ENCODE results near the gene CYP26A1.

Gene CYP26A1

DNA sequence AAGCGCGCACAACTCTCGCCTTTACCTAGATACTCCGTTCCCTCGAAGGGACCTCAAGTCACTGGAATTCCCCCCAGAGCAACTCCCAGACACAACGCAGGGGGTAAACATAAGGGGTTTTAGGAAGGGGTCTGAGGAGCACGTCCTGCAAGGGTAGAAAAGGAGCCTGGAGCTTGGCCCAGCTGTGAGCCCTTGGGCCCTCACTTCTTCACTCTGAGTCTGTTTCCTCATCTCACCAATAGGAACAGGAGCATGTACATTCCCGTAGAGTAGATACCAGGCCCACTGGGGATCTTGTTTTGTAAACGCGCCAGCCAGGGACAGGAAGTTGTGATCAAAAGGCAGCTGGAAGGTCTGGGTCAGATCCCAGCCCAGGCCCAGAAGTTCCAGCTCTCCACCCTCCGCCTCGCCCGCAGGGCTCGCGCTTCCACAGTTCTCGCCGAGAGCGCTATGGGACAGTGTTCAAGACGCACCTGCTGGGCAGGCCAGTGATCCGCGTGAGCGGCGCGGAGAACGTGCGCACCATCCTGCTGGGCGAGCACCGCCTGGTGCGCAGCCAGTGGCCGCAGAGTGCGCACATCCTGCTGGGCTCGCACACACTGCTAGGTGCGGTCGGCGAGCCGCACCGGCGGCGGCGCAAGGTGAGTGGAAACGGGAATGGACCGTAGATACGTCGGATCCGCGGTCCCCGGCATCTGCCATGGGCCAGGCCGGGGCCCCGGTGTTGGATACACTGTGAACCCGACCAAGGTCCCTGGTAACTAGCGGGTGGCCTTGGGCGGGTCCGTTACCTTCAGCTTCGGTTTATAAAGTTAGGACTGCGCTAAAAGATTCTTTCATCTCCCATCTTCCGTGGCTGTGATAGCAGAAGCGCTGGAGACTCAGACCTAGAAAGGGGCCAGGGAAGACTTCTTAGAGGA is 11.8 kb upstream of the CYP26A1 start:
- H3K27me3 ChIP-seq = peaks cover 0 to 74% of the 10 kb centered on the region in 2 donors
- H3K4me1 ChIP-seq = peaks cover 0 to 44% (median 31%) of the 10 kb centered on the region in 4 donors
- DNase-seq = no peak
- TF ChIP-seq, protein P1, sequence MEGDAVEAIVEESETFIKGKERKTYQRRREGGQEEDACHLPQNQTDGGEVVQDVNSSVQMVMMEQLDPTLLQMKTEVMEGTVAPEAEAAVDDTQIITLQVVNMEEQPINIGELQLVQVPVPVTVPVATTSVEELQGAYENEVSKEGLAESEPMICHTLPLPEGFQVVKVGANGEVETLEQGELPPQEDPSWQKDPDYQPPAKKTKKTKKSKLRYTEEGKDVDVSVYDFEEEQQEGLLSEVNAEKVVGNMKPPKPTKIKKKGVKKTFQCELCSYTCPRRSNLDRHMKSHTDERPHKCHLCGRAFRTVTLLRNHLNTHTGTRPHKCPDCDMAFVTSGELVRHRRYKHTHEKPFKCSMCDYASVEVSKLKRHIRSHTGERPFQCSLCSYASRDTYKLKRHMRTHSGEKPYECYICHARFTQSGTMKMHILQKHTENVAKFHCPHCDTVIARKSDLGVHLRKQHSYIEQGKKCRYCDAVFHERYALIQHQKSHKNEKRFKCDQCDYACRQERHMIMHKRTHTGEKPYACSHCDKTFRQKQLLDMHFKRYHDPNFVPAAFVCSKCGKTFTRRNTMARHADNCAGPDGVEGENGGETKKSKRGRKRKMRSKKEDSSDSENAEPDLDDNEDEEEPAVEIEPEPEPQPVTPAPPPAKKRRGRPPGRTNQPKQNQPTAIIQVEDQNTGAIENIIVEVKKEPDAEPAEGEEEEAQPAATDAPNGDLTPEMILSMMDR (IDR thresholded peaks at IDR 0.05) = no peak
- intact Hi-C loops (cut with DNase I; ENCODE audit: low total_unique reads) = loop anchor here (10.0 kb wide), 1 partner anchor 97 kb away; no protein-coding TSS in a partner anchor
- H3K27ac ChIP-seq = no peak overlapping the region
- H3K4me3 ChIP-seq = peak overlapping the region; percentile 22 to 33
- H3K9me3 ChIP-seq = no peaks in the 10 kb centered on the region
- peaks cover 5 to 11% (median 5%) of the 10 kb centered on the region in 3 donors for H3K36me3 ChIP-seq

DNA sequence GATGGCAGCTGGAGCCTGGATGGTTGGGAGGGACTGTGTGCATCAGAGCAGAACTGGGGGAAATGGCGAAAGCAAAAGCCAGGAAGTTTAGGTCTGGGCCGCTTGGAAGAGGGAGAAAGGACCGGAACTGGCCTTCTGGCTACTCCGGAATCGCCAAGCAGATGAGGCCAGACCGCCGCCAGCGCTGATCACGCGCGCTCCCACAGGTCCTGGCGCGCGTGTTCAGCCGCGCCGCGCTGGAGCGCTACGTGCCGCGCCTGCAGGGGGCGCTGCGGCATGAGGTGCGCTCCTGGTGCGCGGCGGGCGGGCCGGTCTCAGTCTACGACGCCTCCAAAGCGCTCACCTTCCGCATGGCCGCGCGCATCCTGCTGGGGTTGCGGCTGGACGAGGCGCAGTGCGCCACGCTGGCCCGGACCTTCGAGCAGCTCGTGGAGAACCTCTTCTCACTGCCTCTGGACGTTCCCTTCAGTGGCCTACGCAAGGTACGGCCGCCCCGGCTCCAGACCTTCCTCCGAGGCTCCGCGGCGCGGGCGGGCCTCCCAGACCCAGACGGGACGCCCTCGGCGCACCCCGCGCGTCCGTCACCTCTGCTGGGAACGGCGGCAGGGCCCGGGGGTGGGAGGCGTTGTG is 11.1 kb upstream of the CYP26A1 start:
- no peak overlapping the region for H3K27ac ChIP-seq
- peak overlapping the region; percentile 22 to 33 for H3K4me3 ChIP-seq
- no peak for DNase-seq
- H3K27me3 ChIP-seq = peaks cover 0 to 81% of the 10 kb centered on the region in 2 donors
- TF ChIP-seq, protein P1 (IDR thresholded peaks at IDR 0.05) = peak; percentile 31 to 36
- no peaks in the 10 kb centered on the region for H3K9me3 ChIP-seq
- peaks cover 0 to 44% (median 31%) of the 10 kb centered on the region in 4 donors for H3K4me1 ChIP-seq
- peaks cover 5 to 11% (median 5%) of the 10 kb centered on the region in 3 donors for H3K36me3 ChIP-seq
- intact Hi-C loops (cut with DNase I; ENCODE audit: low total_unique reads) = loop anchor here (10.0 kb wide), 1 partner anchor 98 kb away; no protein-coding TSS in a partner anchor

DNA sequence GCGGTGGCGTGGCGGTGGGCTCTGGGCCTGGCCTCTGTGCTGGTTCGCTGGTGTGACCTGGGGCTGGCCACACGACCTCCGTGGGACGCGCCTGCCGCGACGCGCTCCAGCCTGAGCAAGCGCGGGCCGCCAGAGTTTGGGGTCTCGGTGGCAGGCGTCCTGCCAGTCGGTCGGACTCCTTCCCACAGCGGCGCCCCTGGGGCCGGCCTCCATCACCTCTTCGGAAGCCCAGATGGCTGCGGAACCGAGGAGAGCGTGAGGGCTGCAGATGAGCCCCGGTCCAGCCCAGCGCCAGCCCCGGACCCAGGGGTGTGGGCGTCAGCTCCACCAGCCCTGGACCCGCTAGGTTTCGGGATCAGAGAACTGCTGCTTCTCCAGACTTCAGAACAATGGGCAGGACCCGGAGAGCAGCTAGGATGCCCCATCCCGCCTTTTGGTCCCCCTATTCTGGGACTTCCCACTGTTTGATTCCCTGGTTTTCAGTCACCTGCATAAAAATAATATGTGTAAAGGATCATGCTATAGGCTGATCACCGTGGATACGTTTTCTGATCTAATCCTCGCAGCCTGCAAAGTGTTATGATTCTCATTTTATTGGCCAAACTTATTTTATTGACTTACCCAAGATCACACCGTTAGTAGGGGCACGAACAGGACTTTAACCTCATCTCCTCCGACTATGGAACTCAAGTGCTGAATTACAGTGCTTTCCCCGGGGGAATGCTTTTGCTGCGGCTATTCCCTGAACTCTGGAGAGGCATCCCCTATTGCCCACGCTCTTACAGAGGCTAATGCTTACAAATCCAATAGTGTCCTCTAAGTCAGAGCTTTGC is 10.3 kb upstream of the CYP26A1 start:
- no peak for DNase-seq
- Histone ChIP-seq H3K27ac (no peak overlapping the region), H3K36me3 (peaks cover under 1 to 9% (median under 1%) of the 10 kb centered on the region in 3 donors), H3K9me3 (no peaks in the 10 kb centered on the region), H3K27me3 (peaks cover 0 to 89% of the 10 kb centered on the region in 2 donors), H3K4me3 (peak overlapping the region; percentile 22 to 33), H3K4me1 (peaks cover 0 to 49% (median 36%) of the 10 kb centered on the region in 4 donors)
- TF ChIP-seq, protein P1 (IDR thresholded peaks at IDR 0.05) = no peak
- intact Hi-C loops (cut with DNase I; ENCODE audit: low total_unique reads) = loop anchor here (10.0 kb wide), 1 partner anchor 99 kb away; no protein-coding TSS in a partner anchor

DNA sequence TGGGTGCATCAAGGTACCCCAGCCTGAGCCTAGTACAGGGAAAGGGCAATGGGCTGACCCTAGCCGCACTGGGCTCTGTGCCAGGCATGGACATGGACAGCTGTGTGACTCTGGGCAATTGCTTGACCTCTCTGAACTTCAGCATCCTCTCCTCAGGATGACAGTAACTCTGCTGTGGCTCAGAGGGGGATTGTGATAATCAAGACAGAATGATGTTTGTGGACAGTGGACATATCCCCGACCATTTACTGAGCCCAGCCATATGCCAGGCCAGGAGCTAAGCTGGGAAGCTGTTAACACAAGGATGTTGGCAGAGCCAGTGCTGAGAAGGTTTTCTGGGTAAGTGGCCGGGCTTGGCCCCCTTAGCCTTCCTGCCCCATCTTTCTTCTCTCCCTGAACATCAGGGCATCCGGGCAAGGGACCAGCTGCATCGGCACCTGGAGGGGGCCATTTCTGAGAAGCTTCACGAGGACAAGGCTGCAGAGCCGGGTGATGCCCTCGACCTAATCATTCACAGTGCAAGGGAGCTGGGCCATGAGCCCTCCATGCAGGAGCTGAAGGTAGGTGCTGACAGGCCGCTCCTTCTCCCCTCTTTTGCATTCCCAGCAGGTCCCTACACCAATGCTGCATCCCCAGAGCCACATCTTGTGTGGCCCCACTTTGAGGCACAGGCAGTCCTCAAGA is 9.6 kb upstream of the CYP26A1 start:
- no peaks in the 10 kb centered on the region for H3K9me3 ChIP-seq
- peaks cover 0 to 57% (median 44%) of the 10 kb centered on the region in 4 donors for H3K4me1 ChIP-seq
- intact Hi-C loops (cut with DNase I; ENCODE audit: low total_unique reads) = loop anchor here (10.0 kb wide), 1 partner anchor 99 kb away; no protein-coding TSS in a partner anchor
- DNase-seq = no peak
- peaks cover 0 to 2% (median 0%) of the 10 kb centered on the region in 3 donors for H3K36me3 ChIP-seq
- H3K27ac ChIP-seq = no peak overlapping the region
- H3K27me3 ChIP-seq = peaks cover 0 to 96% of the 10 kb centered on the region in 2 donors
- TF ChIP-seq, protein P1 (IDR thresholded peaks at IDR 0.05) = no peak
- H3K4me3 ChIP-seq = no peak overlapping the region

Data from tibial artery (tissue), 4 donors.